PC-9 (cell line): ENCODE data around the gene SFMBT2.

Experiments
- EZH2 ChIP-seq: fragments of 200-600 bp; sonication (generic); IDR thresholded peaks from 2 replicates; pipeline ENCODE4 v1.8.0; 2017; ENCODE audit warnings: antibody characterized with exemption, low read depth
- TF ChIP-seq, protein P1 (sequence below): fragments of 200-600 bp; sonication (generic); conservative IDR thresholded peaks from 2 replicates; pipeline ENCODE4 v1.6.1; 2017; ENCODE audit warnings: mixed run types, antibody characterized with exemption, mild to moderate bottlenecking, moderate library complexity

GRCh38 chr10:7337431-7338171, 73.2 kb downstream of the SFMBT2 start:
- TF ChIP-seq, protein P1, sequence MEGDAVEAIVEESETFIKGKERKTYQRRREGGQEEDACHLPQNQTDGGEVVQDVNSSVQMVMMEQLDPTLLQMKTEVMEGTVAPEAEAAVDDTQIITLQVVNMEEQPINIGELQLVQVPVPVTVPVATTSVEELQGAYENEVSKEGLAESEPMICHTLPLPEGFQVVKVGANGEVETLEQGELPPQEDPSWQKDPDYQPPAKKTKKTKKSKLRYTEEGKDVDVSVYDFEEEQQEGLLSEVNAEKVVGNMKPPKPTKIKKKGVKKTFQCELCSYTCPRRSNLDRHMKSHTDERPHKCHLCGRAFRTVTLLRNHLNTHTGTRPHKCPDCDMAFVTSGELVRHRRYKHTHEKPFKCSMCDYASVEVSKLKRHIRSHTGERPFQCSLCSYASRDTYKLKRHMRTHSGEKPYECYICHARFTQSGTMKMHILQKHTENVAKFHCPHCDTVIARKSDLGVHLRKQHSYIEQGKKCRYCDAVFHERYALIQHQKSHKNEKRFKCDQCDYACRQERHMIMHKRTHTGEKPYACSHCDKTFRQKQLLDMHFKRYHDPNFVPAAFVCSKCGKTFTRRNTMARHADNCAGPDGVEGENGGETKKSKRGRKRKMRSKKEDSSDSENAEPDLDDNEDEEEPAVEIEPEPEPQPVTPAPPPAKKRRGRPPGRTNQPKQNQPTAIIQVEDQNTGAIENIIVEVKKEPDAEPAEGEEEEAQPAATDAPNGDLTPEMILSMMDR, result no peak
- TF ChIP-seq EZH2, result no peak
